Measurements from ENCODE around the gene ZNF496. TPM values are rescaled to one million over a fixed set of nuclear protein-coding genes. Genes with fewer than 3 reads are reported as not detected.
A peak's percentile ranks its signal among the peaks of the same experiment; 100 is the strongest.
"Not testable (repeated sequence)": the region's sequence is repeated elsewhere in the genome, so short reads cannot be mapped to it uniquely, and the experiment has no call there.

Gene ZNF496
- total and polyA plus RNA-seq, 2 of the 4 experiments (the other 2 are of a cell fraction), result 11.7 to 16.2 TPM

- DNase-seq, result peak; percentile 31
- TF ChIP-seq CTCF (conservative IDR thresholded peaks at IDR 0.05; ENCODE audit: low read depth, low read length), result no peak
- TF ChIP-seq NFE2L2 (IDR thresholded peaks at IDR 0.05; ENCODE audit: low read depth, low read length), result no peak
- TF ChIP-seq RCOR1 (IDR thresholded peaks at IDR 0.05; ENCODE audit: insufficient replicate concordance, low read length), result no peak
- TF ChIP-seq POLR2A (IDR thresholded peaks at IDR 0.05; ENCODE audit: low read depth, low read length), result no peak
- no peak for TF ChIP-seq SMC3 (IDR thresholded peaks at IDR 0.05; ENCODE audit: low read depth, low read length)
- H2BK120ac ChIP-seq (ENCODE audit: low read depth, low read length), result no peak overlapping the region
- H4K91ac ChIP-seq (ENCODE audit: insufficient read depth, low read depth, low read length), result no peak overlapping the region
- ChIA-PET CTCF (no interaction called here), POLR2A (ENCODE audit: unreplicated experiment) (no interaction called here)
- H4K8ac ChIP-seq (ENCODE audit: low read depth in 2 of 2, low read length in 2 of 2), result no peak overlapping the region
- H3K4me2 ChIP-seq (ENCODE audit: low read depth, low read length), result no peak overlapping the region
- no peaks in the 10 kb centered on the region for H3K9me1 ChIP-seq (ENCODE audit: insufficient read depth, low read length)
- H3K23ac ChIP-seq (ENCODE audit: low read depth, low read length), result no peak overlapping the region
- no peak overlapping the region for H2BK15ac ChIP-seq (ENCODE audit: low read depth, low read length)
- no peak overlapping the region for H3K9ac ChIP-seq (ENCODE audit: low read depth, low read length)
- WGBS, 2 experiments (ENCODE audit: extremely low coverage in 2 of 2, insufficient read length in 1 of 2), result 100% methylated on average over 1 of the region's 5 CpGs; no CpG with 5 or more reads in 1 of the 2 experiments
- H2AK5ac ChIP-seq (ENCODE audit: low read depth, low read length), result no peak overlapping the region
- dilution Hi-C loops (cut with HindIII; ENCODE audit: low sequenced_read_pairs, unreplicated experiment) (no loop called here), intact Hi-C loops (cut with micrococcal nuclease) (no loop called here), in situ Hi-C loops (cut with MboI; ENCODE audit: low sequenced_read_pairs) (no loop called here)
- no peaks in the 10 kb centered on the region for H3K27me3 ChIP-seq (ENCODE audit: control insufficient read depth, insufficient read depth, low read length)
- no peak overlapping the region for H4K5ac ChIP-seq (ENCODE audit: low read depth, low read length)
- no TSS peak for BruUV-seq (replicated peaks)
- ATAC-seq (ENCODE audit: low read depth), result no peak
- H3K14ac ChIP-seq (replicated peaks; ENCODE audit: low read depth, low read length), result no peak overlapping the region
- no peak overlapping the region for H2BK20ac ChIP-seq (ENCODE audit: low read depth, low read length)
- no peak overlapping the region for H3K4me3 ChIP-seq (ENCODE audit: insufficient read depth, low read depth, low read length)
- H3K4ac ChIP-seq (ENCODE audit: low read depth, low read length), result no peak overlapping the region
- no peaks in the 10 kb centered on the region for H3K36me3 ChIP-seq (ENCODE audit: control insufficient read depth, insufficient read depth, low read length)
- no peak overlapping the region for H3K56ac ChIP-seq (ENCODE audit: extremely low read depth, insufficient read depth, low read length)
- no peak overlapping the region for H2AFZ ChIP-seq (replicated peaks; ENCODE audit: low read length, poor library complexity)
- no peak overlapping the region for H2BK5ac ChIP-seq (ENCODE audit: low read depth, low read length, poor library complexity, severe bottlenecking)
- no peaks in the 10 kb centered on the region for H3K9me3 ChIP-seq (ENCODE audit: control insufficient read depth, insufficient read depth, low read length)
- H4K20me1 ChIP-seq (ENCODE audit: insufficient read depth, low read length), result no peaks in the 10 kb centered on the region
- H3K79me1 ChIP-seq (ENCODE audit: low read depth in 1 of 2, low read length in 2 of 2), result no peaks in the 10 kb centered on the region
- H3K18ac ChIP-seq (ENCODE audit: low read depth, low read length), result no peak overlapping the region
- H3K4me1 ChIP-seq (ENCODE audit: control insufficient read depth, insufficient read depth, low read length), result no peaks in the 10 kb centered on the region
- no peak overlapping the region for H2AK9ac ChIP-seq (replicated peaks; ENCODE audit: low read depth, low read length, poor library complexity)
- no peak overlapping the region for H3K27ac ChIP-seq (ENCODE audit: insufficient read depth, low read length)
These were observed 65.6 kb downstream of the ZNF496 start for GRCh38 chr1:247266053-247266452.

- H3K9me1 ChIP-seq (ENCODE audit: insufficient read depth, low read length); ATAC-seq (ENCODE audit: low read depth); H4K8ac ChIP-seq (ENCODE audit: low read depth in 2 of 2, low read length in 2 of 2); H3K79me1 ChIP-seq (ENCODE audit: low read depth in 1 of 2, low read length in 2 of 2); H4K91ac ChIP-seq (ENCODE audit: insufficient read depth, low read depth, low read length); H3K56ac ChIP-seq (ENCODE audit: extremely low read depth, insufficient read depth, low read length); H2BK5ac ChIP-seq (ENCODE audit: low read depth, low read length, poor library complexity, severe bottlenecking); H3K4me1 ChIP-seq (ENCODE audit: control insufficient read depth, insufficient read depth, low read length); DNase-seq; H3K4ac ChIP-seq (ENCODE audit: low read depth, low read length); intact Hi-C loops (cut with micrococcal nuclease); in situ Hi-C loops (cut with MboI; ENCODE audit: low sequenced_read_pairs); H3K27me3 ChIP-seq (ENCODE audit: control insufficient read depth, insufficient read depth, low read length); H3K4me2 ChIP-seq (ENCODE audit: low read depth, low read length); H3K23ac ChIP-seq (ENCODE audit: low read depth, low read length); H3K4me3 ChIP-seq (ENCODE audit: insufficient read depth, low read depth, low read length); H2AK9ac ChIP-seq (replicated peaks; ENCODE audit: low read depth, low read length, poor library complexity); H4K20me1 ChIP-seq (ENCODE audit: insufficient read depth, low read length); H4K5ac ChIP-seq (ENCODE audit: low read depth, low read length); H3K9ac ChIP-seq (ENCODE audit: low read depth, low read length); H2BK20ac ChIP-seq (ENCODE audit: low read depth, low read length); H3K27ac ChIP-seq (ENCODE audit: insufficient read depth, low read length); H3K14ac ChIP-seq (replicated peaks; ENCODE audit: low read depth, low read length); H2BK15ac ChIP-seq (ENCODE audit: low read depth, low read length); H2BK120ac ChIP-seq (ENCODE audit: low read depth, low read length); H3K36me3 ChIP-seq (ENCODE audit: control insufficient read depth, insufficient read depth, low read length); H2AFZ ChIP-seq (replicated peaks; ENCODE audit: low read length, poor library complexity); dilution Hi-C loops (cut with HindIII; ENCODE audit: low sequenced_read_pairs, unreplicated experiment); H3K9me3 ChIP-seq (ENCODE audit: control insufficient read depth, insufficient read depth, low read length); H3K18ac ChIP-seq (ENCODE audit: low read depth, low read length); H2AK5ac ChIP-seq (ENCODE audit: low read depth, low read length); BruUV-seq (replicated peaks); CTCF ChIA-PET: not testable (repeated sequence)
- POLR2A ChIA-PET (ENCODE audit: unreplicated experiment), result interaction anchor here (0.6 kb wide), 1 partner anchor 192 kb away, joined by 3 read pairs; no protein-coding TSS in a partner anchor
- WGBS, 2 experiments (ENCODE audit: extremely low coverage in 2 of 2, insufficient read length in 1 of 2), result no CpG with 5 or more reads among the region's 1 CpG
These were observed 75.9 kb downstream of the ZNF496 start, which contains the start of gene VN1R5 for GRCh38 chr1:247255772-247256171. Gene VN1R5 (plus strand): TSS chr1:247256072.
